HepG2 (cell line): Measurements from ENCODE around the gene SIGLEC1. TPM values are rescaled to one million over a fixed set of nuclear protein-coding genes. Genes with fewer than 3 reads are reported as not detected.

Source experiments
- ATAC-seq: fragments of 200-7000 bp; cut with Tn5 transposase; 3 replicates; pipeline ENCODE4 v1.9.1; 2020; ENCODE audit warnings: mild to moderate bottlenecking, moderate library complexity
- BruUV-seq: library from RNA; stranded (reverse); fragments of 400-500 nt; replicated peaks from 2 replicates; lab custom pipeline; 2021; lab: Mats Ljungman, UMichigan
- CTCF ChIA-PET: fragments of 300-600 bp; formaldehyde crosslinking; extraction: SDS; loops from one replicate; lab custom pipeline; 2021; ENCODE audit warnings: low total read pairs, inconsistent platforms, low intra/inter-chr PET ratio; lab: Yijun Ruan, JAX
- POLR2A ChIA-PET: fragments of 350-600 bp; sonication (Branson Sonifier 250); formaldehyde crosslinking; loops from one replicate; lab custom pipeline; 2020; ENCODE audit warnings: antibody characterized with exemption, inconsistent platforms; lab: Yijun Ruan, JAX
- DNase-seq: peaks from one replicate; pipeline ENCODE4 v3.0.0-alpha.2; 2015; ENCODE audit warnings: low spot score
- FAIRE-seq: peaks from 3 replicates; lab custom pipeline; 2011; peaks lifted over from hg19 to GRCh38; lab: Jason Lieb, UNC
- H2AFZ ChIP-seq: one replicate; pipeline ENCODE4 v1.6.1; 2011; ENCODE audit warnings: low read length, inconsistent platforms
- H3K27ac ChIP-seq: fragments of 300-600 bp; 3 replicates; pipeline ENCODE4 v1.8.0; 2011; ENCODE audit warnings: mixed run types, mild to moderate bottlenecking, mixed read lengths, low read length, inconsistent platforms; ENCODE audit not compliant: insufficient read depth; ENCODE audit errors: extremely low read length
- H3K27me3 ChIP-seq, 2 experiments: fragments of 200-600 bp in 1 of 2; 2 replicates in 1 of 2; 3 replicates in 1 of 2; pipeline versions ENCODE4 v1.6.0 to v1.8.0; 2011; ENCODE audit warnings: low read length in 2 of 2, mild to moderate bottlenecking in 2 of 2, moderate library complexity in 2 of 2, inconsistent platforms in 1 of 2; ENCODE audit not compliant: insufficient read depth in 2 of 2, control insufficient read depth in 1 of 2
- H3K36me3 ChIP-seq, 2 experiments: fragments of 200-600 bp in 1 of 2; replicated peaks in 1 of 2; 2 replicates in 1 of 2; 3 replicates in 1 of 2; pipeline versions ENCODE4 v1.5.1 to v1.8.0; 2011; ENCODE audit warnings: low read length in 2 of 2, inconsistent platforms in 1 of 2; ENCODE audit not compliant: insufficient read depth in 2 of 2, control insufficient read depth in 1 of 2
- H3K4me1 ChIP-seq: 2 replicates; pipeline ENCODE4 v1.5.1; 2012; ENCODE audit warnings: low read length, inconsistent platforms; ENCODE audit not compliant: insufficient read depth
- H3K4me2 ChIP-seq: 2 replicates; pipeline ENCODE4 v1.6.0; 2011; ENCODE audit warnings: low read depth, low read length, inconsistent platforms
- H3K4me3 ChIP-seq, 3 experiments: fragments of 200-600 bp in 1 of 3; sonication (generic), shearing (Covaris generic) in 1 of 3; replicated peaks in 1 of 3; 2 replicates each; pipeline ENCODE4 v1.5.1; 2011 to 2016; ENCODE audit warnings: low read length in 3 of 3, inconsistent platforms in 2 of 3, low read depth in 2 of 3, mild to moderate bottlenecking in 2 of 3, control low read depth in 1 of 3, mixed read lengths in 1 of 3; ENCODE audit not compliant: insufficient read depth in 1 of 3
- H3K79me2 ChIP-seq: one replicate; pipeline ENCODE4 v1.6.1; 2011; ENCODE audit warnings: low read length, inconsistent platforms; ENCODE audit not compliant: insufficient read depth
- H3K9ac ChIP-seq: 2 replicates; pipeline ENCODE4 v1.6.0; 2011; ENCODE audit warnings: mild to moderate bottlenecking, low read depth, low read length, inconsistent platforms; ENCODE audit not compliant: insufficient read depth
- H3K9me3 ChIP-seq: 2 replicates; pipeline ENCODE4 v1.5.1; 2012; ENCODE audit warnings: mild to moderate bottlenecking, low read length
- H4K20me1 ChIP-seq: 2 replicates; pipeline ENCODE4 v1.6.0; 2011; ENCODE audit warnings: inconsistent platforms, mild to moderate bottlenecking, low read length, moderate library complexity; ENCODE audit not compliant: insufficient read depth
- HOXA3 ChIP-seq: sonication (generic); formaldehyde crosslinking; IDR thresholded peaks from 2 replicates; pipeline ENCODE4 v1.5.0; 2020; ENCODE audit warnings: missing genetic modification reagents
- NAIF1 ChIP-seq: sonication (generic); formaldehyde crosslinking; IDR thresholded peaks from 2 replicates; pipeline ENCODE4 v1.5.0; 2020; ENCODE audit warnings: mild to moderate bottlenecking, missing genetic modification reagents, borderline replicate concordance
- NFYC ChIP-seq: IDR thresholded peaks from 2 replicates; pipeline ENCODE4 v1.6.1; 2016; ENCODE audit warnings: missing genetic modification reagents, missing compliant biosample characterization
- RAD51 ChIP-seq: fragments of 450-650 bp; IDR thresholded peaks from 2 replicates; pipeline ENCODE4 v1.6.1; 2016; ENCODE audit warnings: borderline replicate concordance
- TAF15 ChIP-seq: fragments of 200-400 bp; formaldehyde crosslinking; IDR thresholded peaks from one replicate; pipeline ENCODE4 v1.6.1; 2018; ENCODE audit warnings: mild to moderate bottlenecking, low read depth, low read length; ENCODE audit not compliant: poor library complexity, severe bottlenecking
- TBX2 ChIP-seq: sonication (generic); formaldehyde crosslinking; IDR thresholded peaks from 2 replicates; pipeline ENCODE4 v1.5.0; 2020; ENCODE audit warnings: missing genetic modification reagents, mild to moderate bottlenecking, borderline replicate concordance
- TSC22D2 ChIP-seq: sonication (generic); formaldehyde crosslinking; IDR thresholded peaks from 2 replicates; pipeline ENCODE4 v1.5.1; 2020; ENCODE audit warnings: missing genetic modification reagents, mild to moderate bottlenecking, borderline replicate concordance
- ZBTB20 ChIP-seq: sonication (generic); formaldehyde crosslinking; IDR thresholded peaks from 2 replicates; pipeline ENCODE4 v1.8.1; 2023; ENCODE audit warnings: missing genetic modification reagents, low read depth, mild to moderate bottlenecking, borderline replicate concordance
- ZNF232 ChIP-seq: sonication (generic); formaldehyde crosslinking; IDR thresholded peaks from 2 replicates; pipeline ENCODE4 v1.4.0; 2020; ENCODE audit warnings: missing genetic modification reagents, borderline replicate concordance
- ZNF484 ChIP-seq: sonication (generic); formaldehyde crosslinking; IDR thresholded peaks from 2 replicates; pipeline ENCODE4 v1.5.1; 2020; ENCODE audit warnings: mild to moderate bottlenecking, low read depth, missing genetic modification reagents, borderline replicate concordance
- ZNF547 ChIP-seq: sonication (generic); formaldehyde crosslinking; IDR thresholded peaks from 2 replicates; pipeline ENCODE4 v1.5.1; 2020; ENCODE audit warnings: mild to moderate bottlenecking, missing genetic modification reagents
- ZNF790 ChIP-seq: sonication (generic); formaldehyde crosslinking; IDR thresholded peaks from 2 replicates; pipeline ENCODE4 v1.8.0; 2022; ENCODE audit warnings: missing genetic modification reagents, mild to moderate bottlenecking, borderline replicate concordance
- WGBS: methylation state at CpG from one replicate; pipeline ENCODE4 v1.1.6; 2017; ENCODE audit warnings: low lambda C conversion rate; 5-methylcytosine and 5-hydroxymethylcytosine counted together
- in situ Hi-C: cut with HindIII; loops from 2 replicates; pipeline ENCODE4 v1.10.0; 2017; ENCODE audit warnings: low pct_unique_long_range_greater_than_20kb; ENCODE audit not compliant: extremely low pct_ligation_motif_present
- intact Hi-C: fragments of 100-400 bp; cut with micrococcal nuclease; formaldehyde crosslinking; loops from one replicate; pipeline ENCODE4 v1.10.0; 2022; ENCODE audit not compliant: unreplicated experiment
- polyA plus RNA-seq, 8 experiments: library from polyadenylated mRNA; depleted of rRNA in 3 of 8; stranded (reverse) in 7 of 8; unstranded in 1 of 8; fragments of >200 nt; fragmentation: Illumina TruSeq in 4 of 8; extraction: Trizol in 4 of 8; gene quantifications; 2 replicates each; pipeline versions ENCODE4 v1.2.1 to v1.2.3, GENCODE V29; 2011 to 2016; ENCODE audit warnings: low read depth in 4 of 8, missing spikeins in 1 of 8, mixed read lengths in 1 of 8; ENCODE audit not compliant: insufficient read depth in 1 of 8
- total RNA-seq, 5 experiments: library from RNA; depleted of rRNA; stranded (reverse); fragments of >200 nt; fragmentation: Illumina TruSeq; extraction: Trizol; gene quantifications; 2 replicates each; pipeline ENCODE4 v1.2.3, GENCODE V29; 2016; ENCODE audit warnings: low read depth in 1 of 5
- TF ChIP-seq, protein P1 (sequence below): sonication (generic); formaldehyde crosslinking; IDR thresholded peaks from 2 replicates; pipeline ENCODE4 v1.5.1; 2020; ENCODE audit warnings: missing genetic modification reagents, mild to moderate bottlenecking, borderline replicate concordance
- TF ChIP-seq, protein P2 (sequence below): sonication (generic); formaldehyde crosslinking; IDR thresholded peaks from 2 replicates; pipeline ENCODE4 v1.4.0; 2020; ENCODE audit warnings: missing genetic modification reagents
- TF ChIP-seq, protein P3 (sequence below): IDR thresholded peaks from 2 replicates; pipeline ENCODE4 v1.6.1; 2018; ENCODE audit warnings: missing genetic modification reagents
- TF ChIP-seq, protein P4 (sequence below): sonication (generic); formaldehyde crosslinking; IDR thresholded peaks from 2 replicates; pipeline ENCODE4 v1.4.0; 2020; ENCODE audit warnings: missing genetic modification reagents
- TF ChIP-seq, protein P5 (sequence below): sonication (generic); formaldehyde crosslinking; IDR thresholded peaks from 2 replicates; pipeline ENCODE4 v1.4.0; 2020; ENCODE audit warnings: mild to moderate bottlenecking, missing genetic modification reagents

Gene SIGLEC1
- total and polyA plus RNA-seq, 2 of the 13 experiments (the other 11 are each of a cell fraction or from before 2014, with no cell fraction given): 0.01 TPM; not detected in 1

DNA sequence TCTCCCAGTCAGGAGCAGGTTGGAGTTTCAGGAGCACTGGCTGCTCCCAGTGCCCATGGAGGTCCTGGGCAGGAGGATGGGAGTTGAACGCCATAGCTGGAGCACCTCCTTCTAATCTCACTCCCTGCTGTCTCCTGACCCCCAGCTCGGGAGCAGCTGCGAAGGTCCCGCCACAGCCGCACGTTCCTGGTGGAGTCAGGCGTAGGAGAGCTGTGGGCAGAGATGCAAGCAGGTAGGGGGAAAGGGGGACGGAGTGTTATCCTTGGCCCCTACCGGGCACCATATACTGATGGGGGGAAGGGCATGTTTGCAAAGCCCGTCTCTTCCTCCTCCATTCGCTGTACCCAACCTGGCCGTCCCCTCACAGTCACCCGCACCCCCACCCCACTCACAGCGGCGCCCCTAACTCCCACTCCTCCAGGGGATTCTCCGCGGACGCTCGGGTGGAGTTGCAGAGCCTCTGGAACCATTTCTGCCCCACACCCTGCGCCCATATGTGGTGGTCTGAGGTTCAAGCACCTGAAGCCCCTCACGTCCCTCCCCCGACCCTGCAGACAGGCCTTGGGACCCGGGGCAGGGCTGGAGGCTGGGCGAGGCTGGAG, 36.8 kb upstream of the SIGLEC1 start:
- H3K9ac ChIP-seq: peak overlapping the region; percentile 38; the same call in 1 of the 2 replicates
- DNase-seq (no peak), ATAC-seq (peak; percentile 10), FAIRE-seq (no peak)
- H3K36me3 ChIP-seq: peaks cover 0 to 2% of the 10 kb centered on the region in 2 experiments; a peak in 3 of 5 replicates
- H3K27ac ChIP-seq: no peak overlapping the region
- peak overlapping the region; percentile 86 for H3K4me2 ChIP-seq
- H3K4me3 ChIP-seq: peak overlapping the region; percentile 25 to 73 (median 42); a peak in 5 of 6 replicates
- in situ Hi-C loops (no loop called here), intact Hi-C loops (loop anchor here (1.0 kb wide), 2 partner anchors 33 to 73 kb away; no protein-coding TSS in a partner anchor)
- BruUV-seq: no TSS peak
- ChIA-PET POLR2A (interaction anchor here (1.2 to 2.8 kb wide), 3 partner anchors 9 to 20 kb away, joined by 4 to 13 read pairs (median 11); partner anchors contain the start of gene ADISSP), CTCF (interaction anchor here (1.3 to 2.9 kb wide), 7 partner anchors 20 to 73 kb away, joined by 5 to 45 read pairs (median 9); partner anchors contain the start of genes ADISSP, AP5S1 and SPEF1)
- H3K9me3 ChIP-seq: no peaks in the 10 kb centered on the region
- no peaks in the 10 kb centered on the region for H3K79me2 ChIP-seq
- peaks cover 7 to 43% of the 10 kb centered on the region in 2 experiments; a peak in 4 of 5 replicates for H3K27me3 ChIP-seq
- no peaks in the 10 kb centered on the region for H4K20me1 ChIP-seq
- 26% methylated on average over 24 of the region's 24 CpGs for WGBS
- H3K4me1 ChIP-seq: peaks cover 51% of the 10 kb centered on the region
- H2AFZ ChIP-seq: no peak overlapping the region
- TF ChIP-seq ZBTB20 (CRISPR knock-in tag) (no peak), ZNF547 (CRISPR knock-in tag) (no peak), HOXA3 (no peak), TAF15 (no peak), NFYC (CRISPR knock-in tag) (no peak), NAIF1 (CRISPR knock-in tag) (no peak), TSC22D2 (CRISPR knock-in tag) (no peak), ZNF790 (CRISPR knock-in tag) (no peak), ZNF484 (CRISPR knock-in tag) (no peak), ZNF232 (CRISPR knock-in tag) (no peak), TBX2 (CRISPR knock-in tag) (no peak), RAD51 (no peak)
- TF ChIP-seq, protein P1, sequence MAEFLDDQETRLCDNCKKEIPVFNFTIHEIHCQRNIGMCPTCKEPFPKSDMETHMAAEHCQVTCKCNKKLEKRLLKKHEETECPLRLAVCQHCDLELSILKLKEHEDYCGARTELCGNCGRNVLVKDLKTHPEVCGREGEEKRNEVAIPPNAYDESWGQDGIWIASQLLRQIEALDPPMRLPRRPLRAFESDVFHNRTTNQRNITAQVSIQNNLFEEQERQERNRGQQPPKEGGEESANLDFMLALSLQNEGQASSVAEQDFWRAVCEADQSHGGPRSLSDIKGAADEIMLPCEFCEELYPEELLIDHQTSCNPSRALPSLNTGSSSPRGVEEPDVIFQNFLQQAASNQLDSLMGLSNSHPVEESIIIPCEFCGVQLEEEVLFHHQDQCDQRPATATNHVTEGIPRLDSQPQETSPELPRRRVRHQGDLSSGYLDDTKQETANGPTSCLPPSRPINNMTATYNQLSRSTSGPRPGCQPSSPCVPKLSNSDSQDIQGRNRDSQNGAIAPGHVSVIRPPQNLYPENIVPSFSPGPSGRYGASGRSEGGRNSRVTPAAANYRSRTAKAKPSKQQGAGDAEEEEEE (CRISPR knock-in tag): no peak
- TF ChIP-seq, protein P2, sequence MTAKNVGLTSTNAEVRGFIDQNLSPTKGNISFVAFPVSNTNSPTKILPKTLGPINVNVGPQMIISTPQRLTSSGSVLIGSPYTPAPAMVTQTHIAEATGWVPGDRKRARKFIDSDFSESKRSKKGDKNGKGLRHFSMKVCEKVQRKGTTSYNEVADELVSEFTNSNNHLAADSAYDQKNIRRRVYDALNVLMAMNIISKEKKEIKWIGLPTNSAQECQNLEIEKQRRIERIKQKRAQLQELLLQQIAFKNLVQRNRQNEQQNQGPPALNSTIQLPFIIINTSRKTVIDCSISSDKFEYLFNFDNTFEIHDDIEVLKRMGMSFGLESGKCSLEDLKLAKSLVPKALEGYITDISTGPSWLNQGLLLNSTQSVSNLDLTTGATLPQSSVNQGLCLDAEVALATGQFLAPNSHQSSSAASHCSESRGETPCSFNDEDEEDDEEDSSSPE (CRISPR knock-in tag): no peak
- TF ChIP-seq, protein P3, sequence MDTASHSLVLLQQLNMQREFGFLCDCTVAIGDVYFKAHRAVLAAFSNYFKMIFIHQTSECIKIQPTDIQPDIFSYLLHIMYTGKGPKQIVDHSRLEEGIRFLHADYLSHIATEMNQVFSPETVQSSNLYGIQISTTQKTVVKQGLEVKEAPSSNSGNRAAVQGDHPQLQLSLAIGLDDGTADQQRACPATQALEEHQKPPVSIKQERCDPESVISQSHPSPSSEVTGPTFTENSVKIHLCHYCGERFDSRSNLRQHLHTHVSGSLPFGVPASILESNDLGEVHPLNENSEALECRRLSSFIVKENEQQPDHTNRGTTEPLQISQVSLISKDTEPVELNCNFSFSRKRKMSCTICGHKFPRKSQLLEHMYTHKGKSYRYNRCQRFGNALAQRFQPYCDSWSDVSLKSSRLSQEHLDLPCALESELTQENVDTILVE: no peak
- TF ChIP-seq, protein P4, sequence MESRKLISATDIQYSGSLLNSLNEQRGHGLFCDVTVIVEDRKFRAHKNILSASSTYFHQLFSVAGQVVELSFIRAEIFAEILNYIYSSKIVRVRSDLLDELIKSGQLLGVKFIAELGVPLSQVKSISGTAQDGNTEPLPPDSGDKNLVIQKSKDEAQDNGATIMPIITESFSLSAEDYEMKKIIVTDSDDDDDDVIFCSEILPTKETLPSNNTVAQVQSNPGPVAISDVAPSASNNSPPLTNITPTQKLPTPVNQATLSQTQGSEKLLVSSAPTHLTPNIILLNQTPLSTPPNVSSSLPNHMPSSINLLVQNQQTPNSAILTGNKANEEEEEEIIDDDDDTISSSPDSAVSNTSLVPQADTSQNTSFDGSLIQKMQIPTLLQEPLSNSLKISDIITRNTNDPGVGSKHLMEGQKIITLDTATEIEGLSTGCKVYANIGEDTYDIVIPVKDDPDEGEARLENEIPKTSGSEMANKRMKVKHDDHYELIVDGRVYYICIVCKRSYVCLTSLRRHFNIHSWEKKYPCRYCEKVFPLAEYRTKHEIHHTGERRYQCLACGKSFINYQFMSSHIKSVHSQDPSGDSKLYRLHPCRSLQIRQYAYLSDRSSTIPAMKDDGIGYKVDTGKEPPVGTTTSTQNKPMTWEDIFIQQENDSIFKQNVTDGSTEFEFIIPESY (CRISPR knock-in tag): no peak
- TF ChIP-seq, protein P5, sequence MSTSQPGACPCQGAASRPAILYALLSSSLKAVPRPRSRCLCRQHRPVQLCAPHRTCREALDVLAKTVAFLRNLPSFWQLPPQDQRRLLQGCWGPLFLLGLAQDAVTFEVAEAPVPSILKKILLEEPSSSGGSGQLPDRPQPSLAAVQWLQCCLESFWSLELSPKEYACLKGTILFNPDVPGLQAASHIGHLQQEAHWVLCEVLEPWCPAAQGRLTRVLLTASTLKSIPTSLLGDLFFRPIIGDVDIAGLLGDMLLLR (CRISPR knock-in tag): no peak
